ENCODE results near the gene FGR. TPM values are rescaled to one million over a fixed set of nuclear protein-coding genes. Genes with fewer than 3 reads are reported as not detected.

FGR gene
- total RNA-seq, 1 donor from 2014 or later: 3.5 TPM

DNA sequence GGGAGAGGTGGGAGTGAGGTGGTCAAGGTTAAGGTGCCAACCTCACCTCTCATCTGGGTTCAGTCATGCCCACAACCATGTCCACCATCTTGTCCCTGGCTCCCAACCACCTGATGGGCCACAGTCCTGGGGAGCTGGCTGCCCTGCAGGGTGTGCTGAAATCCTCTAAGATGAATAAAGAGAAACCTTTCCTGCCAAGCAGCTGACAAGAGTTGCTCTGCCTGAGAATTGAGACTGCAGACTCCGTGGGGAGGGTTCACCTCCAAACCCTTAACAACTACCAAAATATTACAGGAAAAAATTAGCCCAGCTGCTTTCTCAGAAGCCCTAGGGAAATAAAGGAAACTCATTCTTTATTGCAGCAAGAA is 15.2 kb upstream of the FGR start:
- Histone ChIP-seq H3K9me3 (replicated peaks) (no peaks in the 10 kb centered on the region), H3K27ac (replicated peaks) (peak overlapping the region; percentile 74), H3K36me3 (no peaks in the 10 kb centered on the region), H3K4me1 (peaks cover 64% of the 10 kb centered on the region), H3K4me3 (no peak overlapping the region), H3K27me3 (ENCODE audit: low read depth) (no peaks in the 10 kb centered on the region)
- TF ChIP-seq, protein P1, sequence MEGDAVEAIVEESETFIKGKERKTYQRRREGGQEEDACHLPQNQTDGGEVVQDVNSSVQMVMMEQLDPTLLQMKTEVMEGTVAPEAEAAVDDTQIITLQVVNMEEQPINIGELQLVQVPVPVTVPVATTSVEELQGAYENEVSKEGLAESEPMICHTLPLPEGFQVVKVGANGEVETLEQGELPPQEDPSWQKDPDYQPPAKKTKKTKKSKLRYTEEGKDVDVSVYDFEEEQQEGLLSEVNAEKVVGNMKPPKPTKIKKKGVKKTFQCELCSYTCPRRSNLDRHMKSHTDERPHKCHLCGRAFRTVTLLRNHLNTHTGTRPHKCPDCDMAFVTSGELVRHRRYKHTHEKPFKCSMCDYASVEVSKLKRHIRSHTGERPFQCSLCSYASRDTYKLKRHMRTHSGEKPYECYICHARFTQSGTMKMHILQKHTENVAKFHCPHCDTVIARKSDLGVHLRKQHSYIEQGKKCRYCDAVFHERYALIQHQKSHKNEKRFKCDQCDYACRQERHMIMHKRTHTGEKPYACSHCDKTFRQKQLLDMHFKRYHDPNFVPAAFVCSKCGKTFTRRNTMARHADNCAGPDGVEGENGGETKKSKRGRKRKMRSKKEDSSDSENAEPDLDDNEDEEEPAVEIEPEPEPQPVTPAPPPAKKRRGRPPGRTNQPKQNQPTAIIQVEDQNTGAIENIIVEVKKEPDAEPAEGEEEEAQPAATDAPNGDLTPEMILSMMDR (IDR thresholded peaks at IDR 0.05; ENCODE audit: borderline replicate concordance): no peak
- DNase-seq: no peak
- intact Hi-C loops (cut with micrococcal nuclease): no loop called here

DNA sequence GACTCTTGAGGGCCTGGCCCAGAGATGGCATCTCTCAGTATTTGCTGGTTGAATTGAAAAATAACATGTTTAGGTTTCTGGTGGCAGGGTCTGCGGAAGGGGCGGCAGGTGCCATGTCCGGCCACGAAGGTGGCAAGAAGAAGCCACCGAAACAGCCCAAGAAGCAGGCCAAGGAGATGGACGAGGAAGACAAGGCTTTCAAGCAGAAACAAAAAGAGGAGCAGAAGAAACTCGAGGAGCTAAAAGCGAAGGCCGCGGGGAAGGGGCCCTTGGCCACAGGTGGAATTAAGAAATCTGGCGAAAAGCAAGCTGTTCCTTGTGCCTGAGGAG is 14.3 kb upstream of the FGR start:
- Histone ChIP-seq H3K36me3 (no peaks in the 10 kb centered on the region), H3K4me1 (peaks cover 58% of the 10 kb centered on the region), H3K27me3 (ENCODE audit: low read depth) (no peaks in the 10 kb centered on the region), H3K9me3 (replicated peaks) (no peaks in the 10 kb centered on the region), H3K4me3 (no peak overlapping the region), H3K27ac (replicated peaks) (peak overlapping the region; percentile 73)
- intact Hi-C loops (cut with micrococcal nuclease): no loop called here
- TF ChIP-seq, protein P1 (IDR thresholded peaks at IDR 0.05; ENCODE audit: borderline replicate concordance): no peak
- no peak for DNase-seq

DNA sequence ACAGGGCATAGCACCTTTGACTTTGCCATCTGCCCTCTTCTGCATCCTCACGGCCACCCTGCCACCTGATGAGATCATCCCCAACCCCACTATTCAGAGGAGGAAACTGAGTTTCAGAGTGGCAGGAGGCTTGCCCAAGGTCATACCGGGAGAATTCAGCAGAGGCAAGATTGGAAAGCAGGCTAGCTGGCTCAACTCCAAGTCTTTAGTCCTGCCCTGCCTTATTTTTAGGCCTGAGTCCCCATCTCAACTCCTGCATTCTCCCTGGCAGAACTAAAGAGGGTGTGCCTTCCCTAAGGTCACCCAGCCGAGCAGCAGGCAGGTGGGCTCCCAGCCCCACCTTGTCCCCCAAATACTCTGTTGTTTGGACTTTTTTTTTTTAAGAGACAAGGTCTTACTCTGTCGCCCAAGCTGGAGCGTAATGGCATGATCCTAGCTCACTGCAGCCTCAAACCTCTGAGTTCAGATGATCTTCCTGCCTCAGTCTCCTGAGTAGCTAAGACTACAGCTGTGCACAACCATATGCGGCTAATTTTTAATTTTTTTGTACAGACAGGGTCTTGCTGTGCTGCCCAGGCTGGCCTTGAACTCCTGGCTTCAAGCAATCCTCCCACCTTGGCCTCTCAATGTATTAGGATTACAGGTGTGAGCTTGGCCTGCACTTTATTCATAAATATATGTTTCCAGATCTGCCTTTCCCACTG is 13.8 kb upstream of the FGR start:
- Histone ChIP-seq H3K4me1 (peaks cover 58% of the 10 kb centered on the region), H3K9me3 (replicated peaks) (no peaks in the 10 kb centered on the region), H3K36me3 (no peaks in the 10 kb centered on the region), H3K27ac (replicated peaks) (peak overlapping the region; percentile 73), H3K27me3 (ENCODE audit: low read depth) (no peaks in the 10 kb centered on the region), H3K4me3 (no peak overlapping the region)
- no peak for DNase-seq
- TF ChIP-seq, protein P1 (IDR thresholded peaks at IDR 0.05; ENCODE audit: borderline replicate concordance): no peak
- intact Hi-C loops (cut with micrococcal nuclease): no loop called here

DNA sequence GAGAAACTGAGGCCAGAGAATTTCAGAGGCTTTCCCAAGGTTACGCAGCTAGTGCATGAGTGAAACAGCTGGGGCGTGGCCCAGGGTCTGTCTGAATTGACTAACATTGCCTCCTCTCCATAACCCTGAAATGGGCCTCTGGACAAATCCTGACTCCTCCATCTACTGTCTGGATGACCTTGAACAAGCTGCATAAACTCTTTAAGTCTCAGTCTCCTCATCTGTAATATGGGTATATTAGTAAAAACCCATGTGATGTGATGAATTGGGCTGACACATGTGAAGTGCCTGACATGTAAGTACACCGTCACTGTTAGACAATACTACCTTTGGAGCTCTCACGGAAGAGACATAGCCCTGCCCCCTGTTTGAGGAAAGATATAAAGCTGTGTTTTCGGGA is 12.3 kb upstream of the FGR start:
- DNase-seq: no peak
- Histone ChIP-seq H3K36me3 (no peaks in the 10 kb centered on the region), H3K27me3 (ENCODE audit: low read depth) (no peaks in the 10 kb centered on the region), H3K27ac (replicated peaks) (peak overlapping the region; percentile 68), H3K4me1 (peaks cover 56% of the 10 kb centered on the region), H3K9me3 (replicated peaks) (no peaks in the 10 kb centered on the region), H3K4me3 (no peak overlapping the region)
- TF ChIP-seq, protein P1 (IDR thresholded peaks at IDR 0.05; ENCODE audit: borderline replicate concordance): no peak
- intact Hi-C loops (cut with micrococcal nuclease): no loop called here

DNA sequence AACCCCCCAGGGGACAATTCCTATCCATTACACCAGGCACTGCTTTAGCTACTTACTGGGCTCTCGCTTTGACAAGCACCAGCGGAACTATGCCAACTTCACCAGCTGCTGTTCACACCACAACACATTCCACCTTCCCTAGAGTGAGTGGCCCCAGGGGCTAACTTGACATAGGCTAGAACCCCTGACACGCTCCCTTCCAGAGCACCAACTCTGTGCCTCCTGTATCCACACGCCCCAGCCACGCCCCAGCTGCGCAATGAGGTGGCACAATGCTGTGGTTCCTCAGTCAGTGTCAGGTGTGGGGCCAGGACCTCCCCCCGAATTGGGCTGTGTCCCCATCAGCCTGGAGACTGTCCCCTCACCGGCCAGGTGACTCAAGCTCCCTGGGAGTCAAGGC is 11.7 kb upstream of the FGR start:
- no peak for DNase-seq
- peak overlapping the region; percentile 68 for H3K27ac ChIP-seq (replicated peaks)

More for the DNA sequence above, 11.7 kb upstream of the FGR start:
- TF ChIP-seq, protein P1 (IDR thresholded peaks at IDR 0.05; ENCODE audit: borderline replicate concordance): no peak
- intact Hi-C loops (cut with micrococcal nuclease): no loop called here
- H3K9me3 ChIP-seq (replicated peaks): no peaks in the 10 kb centered on the region
- H3K4me1 ChIP-seq: peaks cover 56% of the 10 kb centered on the region
- no peak overlapping the region for H3K4me3 ChIP-seq
- no peaks in the 10 kb centered on the region for H3K36me3 ChIP-seq
- no peaks in the 10 kb centered on the region for H3K27me3 ChIP-seq (ENCODE audit: low read depth)
